CD4-positive, alpha-beta T cell treated with Interleukin-1 beta for 1 hour (primary cell): ENCODE measurements around the gene PAX3.

Experiments
- DNase-seq, 2 donors: peaks; one replicate each; pipeline ENCODE4 v3.0.0-alpha.2; 2020 to 2022

PAX3 gene

DNA sequence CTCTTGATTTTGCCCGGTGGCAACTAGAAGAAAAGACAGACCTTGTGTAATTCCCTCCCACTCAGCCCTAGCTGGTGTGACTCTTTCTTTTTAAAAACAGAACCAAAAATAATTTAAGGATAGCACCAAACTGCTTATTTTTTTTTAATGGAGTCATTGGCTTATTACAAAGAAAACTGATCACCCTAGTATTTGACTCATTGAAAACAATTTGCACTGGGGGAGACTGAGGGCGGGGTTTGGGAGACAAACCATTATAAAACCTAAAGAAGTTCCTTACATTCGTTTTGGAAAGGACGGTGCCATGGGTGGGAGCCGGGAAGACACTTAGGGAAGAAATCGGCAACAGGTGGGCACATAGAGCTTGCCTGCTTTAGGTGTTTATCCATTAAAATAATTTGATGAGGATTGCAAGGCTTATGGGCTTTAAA lies 2.5 kb downstream of the PAX3 start:
- DNase-seq = no peak

DNA sequence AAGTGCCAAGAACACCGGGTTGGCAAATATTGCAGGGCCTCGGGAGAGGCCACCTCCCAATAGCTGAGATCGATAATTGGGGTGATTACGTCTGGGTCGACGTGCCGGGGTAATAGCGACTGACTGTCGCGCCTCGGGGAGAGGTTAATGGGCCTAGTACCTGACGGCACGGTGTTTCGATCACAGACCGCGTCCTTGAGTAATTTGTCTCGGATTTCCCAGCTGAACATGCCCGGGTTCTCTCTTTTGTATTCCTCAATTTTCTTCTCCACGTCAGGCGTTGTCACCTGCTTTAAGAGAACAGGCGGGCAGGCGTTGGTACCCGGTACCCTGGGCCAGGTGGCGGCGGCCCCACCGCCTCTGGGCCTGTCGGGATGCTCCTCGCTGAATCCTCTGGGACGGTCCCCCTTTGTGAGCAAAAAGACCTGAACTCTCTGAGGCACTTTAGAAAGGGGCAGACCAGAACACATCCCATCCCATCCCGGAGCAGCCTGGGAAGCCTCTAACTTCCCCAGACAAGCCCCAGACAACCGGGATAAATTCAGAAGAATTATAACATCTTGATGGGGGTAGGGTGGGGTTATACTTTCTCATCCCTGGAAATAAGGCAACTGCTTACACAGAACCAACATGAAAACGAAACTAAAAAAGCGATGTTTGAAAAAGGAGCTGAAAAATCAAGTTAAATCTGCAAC lies 3.3 kb downstream of the PAX3 start:
- no peak for DNase-seq

- no peak for DNase-seq
Measured at GRCh38 chr2:222294996-222295367, 3.8 kb downstream of the PAX3 start.

GRCh38 chr2:222293660-222294630 lies 4.9 kb downstream of the PAX3 start:
- no peak for DNase-seq

- DNase-seq = no peak
Measured at GRCh38 chr2:222292149-222293134, 6.4 kb downstream of the PAX3 start.

DNA sequence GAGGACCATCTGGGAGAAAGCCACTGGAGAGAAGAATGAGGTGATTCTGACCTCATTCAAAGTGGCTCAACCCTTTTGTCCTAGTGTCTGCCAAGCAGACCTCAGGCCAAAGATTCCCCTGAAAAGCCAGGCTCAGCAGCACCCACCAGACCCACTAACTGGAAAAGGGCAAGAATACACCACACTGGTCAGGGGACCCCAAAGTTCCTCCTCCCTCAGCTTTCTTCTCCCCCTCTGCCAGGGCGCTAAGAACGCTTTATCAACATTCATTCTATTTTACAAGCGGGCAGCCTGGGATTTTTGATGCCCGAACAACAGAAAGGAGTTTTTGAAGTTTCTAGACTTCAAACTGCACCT lies 7.3 kb downstream of the PAX3 start:
- DNase-seq = no peak

GRCh38 chr2:222290736-222291484 lies 7.9 kb downstream of the PAX3 start:
- DNase-seq = no peak

GRCh38 chr2:222290401-222290735 lies 8.4 kb downstream of the PAX3 start:
- no peak for DNase-seq

- DNase-seq = no peak
Measured at GRCh38 chr2:222289278-222290160, 9.3 kb downstream of the PAX3 start.

DNA sequence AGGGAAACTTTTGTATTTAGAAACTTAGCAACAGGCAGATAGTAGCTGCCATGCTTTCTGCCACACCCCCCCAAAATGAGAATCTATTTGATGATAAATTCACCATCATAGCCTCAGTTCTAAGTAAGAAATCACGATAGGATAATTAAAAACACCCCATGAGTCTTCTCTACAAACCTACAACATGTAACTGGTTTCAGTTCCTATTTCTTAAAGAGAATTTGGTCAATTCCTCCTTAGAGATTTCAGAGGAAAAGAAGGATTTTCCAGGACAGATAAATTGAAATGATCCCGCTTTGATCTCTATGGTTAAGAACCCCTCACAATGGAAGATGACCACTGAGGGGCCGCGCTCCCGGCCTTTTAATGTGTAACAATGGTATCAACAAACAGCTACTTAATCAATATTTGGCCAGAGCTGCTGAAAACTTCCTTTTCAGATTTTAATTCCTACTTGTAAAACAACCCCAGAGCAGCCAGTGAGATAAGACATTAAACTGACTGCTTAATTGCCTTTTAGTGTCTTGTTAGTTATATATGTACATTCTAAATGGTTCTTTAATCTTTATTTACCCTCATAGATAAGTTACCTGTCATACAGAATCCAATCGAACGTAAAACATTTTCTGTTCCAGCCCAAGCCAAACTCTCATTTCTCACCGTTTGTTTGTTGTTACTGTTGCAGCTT lies 10.1 kb downstream of the PAX3 start:
- DNase-seq = no peak

DNA sequence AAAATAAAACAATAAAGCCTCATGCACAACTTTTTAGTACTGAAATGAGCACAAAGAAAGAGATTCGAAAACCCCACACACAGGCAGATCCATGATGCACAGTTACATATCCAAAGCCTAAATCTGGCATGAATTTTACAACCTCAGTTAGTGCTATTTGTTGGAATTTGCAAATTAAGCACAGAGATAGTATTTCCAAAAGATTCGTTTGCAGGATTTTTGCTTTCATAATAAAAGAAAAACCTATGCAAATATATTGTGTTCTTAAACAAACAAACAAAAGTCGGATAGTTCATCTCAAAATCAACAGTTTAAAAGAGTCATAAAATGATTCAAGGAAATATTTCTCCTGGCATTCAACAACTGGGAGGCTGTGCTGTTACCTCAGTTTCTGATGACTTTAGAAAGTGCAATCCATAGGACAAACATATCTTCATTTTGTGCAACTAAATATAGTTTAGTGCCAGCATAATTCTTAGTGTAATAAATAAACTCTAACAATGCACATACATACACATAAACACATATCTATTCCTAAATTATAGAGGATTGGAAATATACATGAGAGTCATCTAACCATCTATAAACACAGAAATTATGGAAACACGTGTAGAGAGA lies 10.8 kb downstream of the PAX3 start:
- DNase-seq = no peak

- DNase-seq = no peak
Measured at GRCh38 chr2:222284466-222284865, 14.3 kb downstream of the PAX3 start.

GRCh38 chr2:222283634-222284033 lies 15.2 kb downstream of the PAX3 start:
- DNase-seq = no peak

- DNase-seq = no peak
Measured at GRCh38 chr2:222281506-222281905, 17.3 kb downstream of the PAX3 start.

DNA sequence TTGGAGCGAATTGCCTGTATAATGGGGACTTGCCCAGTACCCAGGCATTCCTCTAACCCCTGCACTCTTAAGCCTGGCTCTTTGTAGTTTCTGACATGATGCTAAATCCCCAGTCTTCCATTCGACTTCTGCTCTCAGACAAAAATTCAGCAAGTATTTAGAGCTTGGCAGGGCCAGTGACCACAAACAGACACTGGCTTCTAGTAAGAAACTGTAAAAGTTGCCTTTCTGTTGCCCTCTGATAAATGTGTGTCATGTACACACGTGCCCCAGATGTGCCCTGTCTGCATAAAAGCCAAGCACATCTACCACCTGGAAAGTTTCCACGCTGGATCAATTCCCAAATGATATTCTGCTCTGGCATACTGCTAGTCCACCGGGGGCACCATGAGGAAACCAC lies 18.0 kb downstream of the PAX3 start:
- DNase-seq = no peak

GRCh38 chr2:222272446-222273015 lies 26.3 kb downstream of the PAX3 start:
- DNase-seq = no peak

DNA sequence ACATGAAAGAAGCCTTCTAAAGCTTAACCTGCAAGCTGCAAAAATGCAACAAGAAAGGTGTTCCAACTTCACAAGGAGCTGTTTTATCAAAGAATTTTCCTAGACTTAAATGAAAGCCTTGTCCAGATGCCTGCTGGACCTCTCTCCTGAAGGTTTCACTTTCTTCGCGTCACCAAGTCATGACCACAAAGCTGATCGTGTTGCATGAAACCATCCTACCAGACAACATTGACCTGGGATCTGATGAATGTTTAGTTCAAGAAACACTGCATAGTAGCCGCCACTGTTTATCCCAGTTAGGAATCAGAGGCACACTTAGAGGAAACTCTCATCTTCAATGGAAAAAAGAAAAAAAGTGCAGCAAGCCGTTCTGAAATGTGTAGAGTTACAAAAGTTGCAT lies 26.9 kb downstream of the PAX3 start:
- no peak for DNase-seq

DNA sequence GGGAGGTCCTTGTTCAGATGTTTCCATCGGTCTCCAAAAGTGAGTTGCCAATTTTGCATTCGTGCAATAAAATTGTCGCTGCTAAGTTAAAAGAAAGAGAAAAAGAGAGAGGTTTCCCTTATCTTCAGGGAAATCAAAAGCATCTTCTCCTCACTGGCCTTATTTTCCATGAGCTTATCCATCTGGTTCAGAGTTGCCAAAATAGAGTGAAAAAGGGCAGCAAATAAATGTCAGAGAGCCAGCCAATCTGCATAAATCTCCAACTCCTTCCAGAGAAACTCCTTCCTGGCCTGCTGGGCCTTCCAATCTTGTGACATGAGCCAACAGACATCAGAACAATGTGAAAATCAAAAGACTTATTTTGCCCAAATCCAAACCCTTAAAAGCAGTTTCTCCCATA lies 28.4 kb downstream of the PAX3 start:
- DNase-seq = no peak

DNA sequence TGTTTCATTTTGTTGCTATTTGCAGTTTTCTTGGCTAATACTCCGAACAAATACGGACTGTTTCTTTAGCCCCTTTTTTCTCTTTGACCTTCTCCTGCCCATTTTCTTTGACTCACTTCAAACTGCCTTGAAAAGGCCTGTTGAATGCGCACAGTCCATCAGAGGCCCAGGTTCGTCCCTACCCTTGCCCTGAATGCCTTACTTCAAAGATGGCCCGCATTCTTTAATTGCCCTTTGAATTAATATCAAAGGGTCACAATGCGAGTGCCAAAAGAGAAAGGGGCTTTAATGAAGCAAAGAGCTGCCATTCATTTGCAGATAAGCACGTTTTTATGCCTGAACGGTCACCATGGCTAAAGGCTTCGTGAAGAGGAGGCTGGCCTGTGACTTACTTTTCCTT lies 29.7 kb downstream of the PAX3 start:
- no peak for DNase-seq
